Chondrocyte (in vitro differentiated cells): ENCODE results near the gene DHODH. TPM values are rescaled to one million over a fixed set of nuclear protein-coding genes. Genes with fewer than 3 reads are reported as not detected.

Experiments used
- DNase-seq: peaks from one replicate; pipeline ENCODE4 v3.0.0; 2021; ENCODE audit warnings: mixed read lengths, low spot score
- H3K27ac Mint-ChIP-seq: one replicate; pipeline ENCODE4 v1.8.0; 2021; ENCODE audit warnings: mild to moderate bottlenecking, moderate library complexity, mixed read lengths; ENCODE audit not compliant: unreplicated experiment
- H3K27me3 Mint-ChIP-seq: 2 replicates; pipeline ENCODE4 v1.8.0; 2021; ENCODE audit warnings: low read depth, mixed read lengths
- H3K36me3 Mint-ChIP-seq: 2 replicates; pipeline ENCODE4 v1.8.0; 2021; ENCODE audit warnings: low read depth, mixed read lengths
- H3K4me1 Mint-ChIP-seq: 2 replicates; pipeline ENCODE4 v1.8.0; 2021; ENCODE audit warnings: low read depth, mild to moderate bottlenecking, mixed read lengths
- H3K4me3 Mint-ChIP-seq: one replicate; pipeline ENCODE4 v1.8.0; 2021; ENCODE audit warnings: mild to moderate bottlenecking, moderate library complexity, mixed read lengths; ENCODE audit not compliant: unreplicated experiment
- H3K9me3 Mint-ChIP-seq: 2 replicates; pipeline ENCODE4 v1.8.0; 2021; ENCODE audit warnings: low read depth, mixed read lengths
- total RNA-seq: library from RNA; stranded (reverse); gene quantifications from 3 replicates; pipeline ENCODE4 v1.2.1, GENCODE V29; 2021
- TF ChIP-seq, protein P1 (sequence below): fragments of 200-600 bp; sonication (generic); IDR thresholded peaks from 2 replicates; pipeline ENCODE4 v1.5.0; 2021; ENCODE audit warnings: antibody characterized with exemption, mild to moderate bottlenecking, moderate library complexity

DHODH gene
- total RNA-seq, 1 donor from 2014 or later, result 5.7 TPM

- DNase-seq, result no peak
- no peak overlapping the region for H3K27ac Mint-ChIP-seq
- H3K4me3 Mint-ChIP-seq, result no peak overlapping the region
- no peaks in the 10 kb centered on the region for H3K4me1 Mint-ChIP-seq
- H3K36me3 Mint-ChIP-seq, result peaks cover 20% of the 10 kb centered on the region
- TF ChIP-seq, protein P1, sequence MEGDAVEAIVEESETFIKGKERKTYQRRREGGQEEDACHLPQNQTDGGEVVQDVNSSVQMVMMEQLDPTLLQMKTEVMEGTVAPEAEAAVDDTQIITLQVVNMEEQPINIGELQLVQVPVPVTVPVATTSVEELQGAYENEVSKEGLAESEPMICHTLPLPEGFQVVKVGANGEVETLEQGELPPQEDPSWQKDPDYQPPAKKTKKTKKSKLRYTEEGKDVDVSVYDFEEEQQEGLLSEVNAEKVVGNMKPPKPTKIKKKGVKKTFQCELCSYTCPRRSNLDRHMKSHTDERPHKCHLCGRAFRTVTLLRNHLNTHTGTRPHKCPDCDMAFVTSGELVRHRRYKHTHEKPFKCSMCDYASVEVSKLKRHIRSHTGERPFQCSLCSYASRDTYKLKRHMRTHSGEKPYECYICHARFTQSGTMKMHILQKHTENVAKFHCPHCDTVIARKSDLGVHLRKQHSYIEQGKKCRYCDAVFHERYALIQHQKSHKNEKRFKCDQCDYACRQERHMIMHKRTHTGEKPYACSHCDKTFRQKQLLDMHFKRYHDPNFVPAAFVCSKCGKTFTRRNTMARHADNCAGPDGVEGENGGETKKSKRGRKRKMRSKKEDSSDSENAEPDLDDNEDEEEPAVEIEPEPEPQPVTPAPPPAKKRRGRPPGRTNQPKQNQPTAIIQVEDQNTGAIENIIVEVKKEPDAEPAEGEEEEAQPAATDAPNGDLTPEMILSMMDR, result no peak
- no peaks in the 10 kb centered on the region for H3K9me3 Mint-ChIP-seq
- no peaks in the 10 kb centered on the region for H3K27me3 Mint-ChIP-seq
Observed at GRCh38 chr16:72022127-72022526, 13.6 kb downstream of the DHODH start.

DNA sequence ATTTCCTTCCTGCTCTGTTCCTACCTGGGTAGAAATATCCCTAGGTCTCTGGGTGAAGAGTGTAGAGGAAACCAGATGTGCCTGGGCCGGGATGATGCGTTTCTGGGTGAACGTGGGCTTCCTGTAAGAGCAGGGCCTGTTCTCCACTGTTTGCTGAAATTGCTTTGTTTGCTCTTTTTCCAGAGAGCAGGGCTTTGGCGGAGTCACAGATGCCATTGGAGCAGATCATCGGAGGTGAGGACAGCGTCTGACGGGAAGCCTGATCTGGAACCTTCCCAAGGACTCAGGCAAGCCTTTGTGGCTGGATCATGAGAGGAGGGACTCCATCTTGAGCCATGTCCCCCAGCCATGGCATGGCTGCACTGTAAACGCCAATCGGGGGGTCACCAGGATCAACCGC is 15.4 kb downstream of the DHODH start:
- H3K4me3 Mint-ChIP-seq, result no peak overlapping the region
- no peaks in the 10 kb centered on the region for H3K4me1 Mint-ChIP-seq
- H3K27me3 Mint-ChIP-seq, result no peaks in the 10 kb centered on the region
- H3K36me3 Mint-ChIP-seq, result peaks cover 17% of the 10 kb centered on the region
- TF ChIP-seq, protein P1, result no peak
- no peaks in the 10 kb centered on the region for H3K9me3 Mint-ChIP-seq
- DNase-seq, result no peak
- H3K27ac Mint-ChIP-seq, result no peak overlapping the region

- Mint-ChIP-seq H3K4me1 (no peaks in the 10 kb centered on the region), H3K27ac (no peak overlapping the region)
- TF ChIP-seq, protein P1, result no peak
Observed at GRCh38 chr16:72024862-72025382, 16.4 kb downstream of the DHODH start.

DNA sequence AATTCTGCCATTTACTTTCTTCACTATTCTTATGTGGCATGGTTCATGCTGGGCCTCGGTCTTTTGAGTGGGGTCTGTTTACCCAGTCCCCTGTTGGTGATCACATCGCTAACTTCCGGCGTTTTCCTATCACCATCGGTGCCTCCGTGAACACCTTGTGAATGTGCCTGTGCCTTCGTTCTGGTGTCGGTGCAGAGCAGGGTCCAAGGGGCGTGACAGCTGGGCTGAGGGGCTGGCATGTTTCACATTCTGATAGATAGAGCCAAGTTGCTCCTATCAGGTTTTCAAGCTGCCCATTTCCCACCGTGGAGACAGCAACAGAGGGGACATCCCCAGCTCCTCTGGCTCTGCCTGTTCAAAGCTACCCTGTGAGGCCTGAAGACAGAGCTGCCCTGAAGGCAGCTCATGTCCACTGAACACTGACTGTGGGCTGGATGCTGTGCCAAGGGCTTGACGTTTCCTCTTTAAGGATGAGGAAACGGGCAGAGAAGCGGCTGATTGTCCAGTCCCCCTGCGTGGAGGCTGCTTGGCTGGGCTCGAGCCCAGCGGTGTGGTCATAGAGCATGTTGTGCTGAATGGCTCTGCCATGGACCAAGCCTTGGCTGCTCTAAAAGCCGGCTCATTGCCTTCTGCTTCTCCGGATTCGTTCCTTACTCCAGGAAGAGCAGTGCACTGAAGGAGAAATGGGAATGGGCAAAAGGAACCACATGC is 17.0 kb downstream of the DHODH start:
- no peak overlapping the region for H3K4me3 Mint-ChIP-seq
- H3K36me3 Mint-ChIP-seq, result peaks cover 17% of the 10 kb centered on the region
- TF ChIP-seq, protein P1, result no peak
- no peaks in the 10 kb centered on the region for H3K9me3 Mint-ChIP-seq
- no peaks in the 10 kb centered on the region for H3K27me3 Mint-ChIP-seq
- no peak overlapping the region for H3K27ac Mint-ChIP-seq
- DNase-seq, result no peak
- H3K4me1 Mint-ChIP-seq, result no peaks in the 10 kb centered on the region

More at GRCh38 chr16:72024862-72025382, 16.4 kb downstream of the DHODH start:
- H3K9me3 Mint-ChIP-seq, result no peaks in the 10 kb centered on the region
- peaks cover 17% of the 10 kb centered on the region for H3K36me3 Mint-ChIP-seq
- DNase-seq, result no peak
- no peak overlapping the region for H3K4me3 Mint-ChIP-seq
- H3K27me3 Mint-ChIP-seq, result no peaks in the 10 kb centered on the region

- Mint-ChIP-seq H3K9me3 (no peaks in the 10 kb centered on the region), H3K4me3 (no peak overlapping the region), H3K36me3 (peaks cover 12% of the 10 kb centered on the region), H3K4me1 (no peaks in the 10 kb centered on the region), H3K27me3 (no peaks in the 10 kb centered on the region), H3K27ac (no peak overlapping the region)
- TF ChIP-seq, protein P1, result no peak
- no peak for DNase-seq
Observed at GRCh38 chr16:72027669-72028378, 19.3 kb downstream of the DHODH start.
